ENCODE measurements around the gene SLC38A3. TPM values are rescaled to one million over a fixed set of nuclear protein-coding genes. Genes with fewer than 3 reads are reported as not detected.

SLC38A3 gene
- total RNA-seq, 4 donors from 2014 or later, result 0.62 TPM; not detected in 3

- H3K4me3 ChIP-seq (ENCODE audit: low read depth, poor library complexity, severe bottlenecking), result no peak overlapping the region
- TF ChIP-seq POLR2A (IDR thresholded peaks at IDR 0.05), result no peak
- TF ChIP-seq CTCF (IDR thresholded peaks at IDR 0.05), result no peak
- intact Hi-C loops (cut with DNase I; ENCODE audit: low total_unique reads), result no loop called here
- DNase-seq (ENCODE audit: low spot score in 2 of 2), result no peak
- 84 to 87% methylated on average over 21 of the region's 21 CpGs for WGBS, 2 donors
These were observed 20.7 kb upstream of the SLC38A3 start for GRCh38 chr3:50184242-50184978.

GRCh38 chr3:50185230-50185629 is 19.8 kb upstream of the SLC38A3 start:
- DNase-seq (ENCODE audit: low spot score in 2 of 2), result no peak
- 100% methylated on average over 1 to 2 of the region's 4 CpGs for WGBS, 2 donors
- intact Hi-C loops (cut with DNase I; ENCODE audit: low total_unique reads), result no loop called here
- H3K4me3 ChIP-seq (ENCODE audit: low read depth, poor library complexity, severe bottlenecking), result no peak overlapping the region
- TF ChIP-seq POLR2A (IDR thresholded peaks at IDR 0.05) (no peak), CTCF (IDR thresholded peaks at IDR 0.05) (no peak)

GRCh38 chr3:50186096-50186495 is 19.0 kb upstream of the SLC38A3 start:
- no peak for TF ChIP-seq CTCF (IDR thresholded peaks at IDR 0.05)
- DNase-seq (ENCODE audit: low spot score in 2 of 2), result no peak
- H3K4me3 ChIP-seq (ENCODE audit: low read depth, poor library complexity, severe bottlenecking), result no peak overlapping the region
- WGBS, 2 donors, result 85 to 96% methylated on average over 4 to 10 of the region's 10 CpGs
- intact Hi-C loops (cut with DNase I; ENCODE audit: low total_unique reads), result no loop called here

- TF ChIP-seq CTCF (IDR thresholded peaks at IDR 0.05) (no peak), POLR2A (IDR thresholded peaks at IDR 0.05) (no peak)
- 89% methylated on average over 18 to 19 of the region's 19 CpGs for WGBS, 2 donors
- H3K4me3 ChIP-seq (ENCODE audit: low read depth, poor library complexity, severe bottlenecking), result no peak overlapping the region
- DNase-seq (ENCODE audit: low spot score in 2 of 2), result no peak
- intact Hi-C loops (cut with DNase I; ENCODE audit: low total_unique reads), result loop anchor here (2.0 kb wide), 1 partner anchor 67 kb away; no protein-coding TSS in a partner anchor
These were observed 17.3 kb upstream of the SLC38A3 start for GRCh38 chr3:50187750-50188149.

- WGBS, 2 donors, result 7 to 14% methylated on average over 5 of the region's 5 CpGs
- intact Hi-C loops (cut with DNase I; ENCODE audit: low total_unique reads), result loop anchor here (2.0 kb wide), 1 partner anchor 68 kb away; no protein-coding TSS in a partner anchor
- no peak overlapping the region for H3K4me3 ChIP-seq (ENCODE audit: low read depth, poor library complexity, severe bottlenecking)
- TF ChIP-seq POLR2A (IDR thresholded peaks at IDR 0.05), result no peak
- TF ChIP-seq CTCF (IDR thresholded peaks at IDR 0.05), result peak in 1 of 3 donors; percentile 63
- DNase-seq (ENCODE audit: low spot score in 2 of 2), result peak; percentile 62 to 93
These were observed 15.8 kb upstream of the SLC38A3 start for GRCh38 chr3:50189274-50189673.
